H1 (cell line): Measurements from ENCODE around the gene RTKN. TPM values are rescaled to one million over a fixed set of nuclear protein-coding genes. Genes with fewer than 3 reads are reported as not detected.

Experiments used
- CTCF ChIA-PET: fragments of 300-600 bp; sonication (Branson Sonifier 250); formaldehyde crosslinking; loops from one replicate; lab custom pipeline; 2021; ENCODE audit not compliant: partially characterized antibody; lab: Charles Lee
- POLR2A ChIA-PET: fragments of 300-600 bp; sonication (Branson Sonifier 250); formaldehyde crosslinking; loops from one replicate; lab custom pipeline; 2021; ENCODE audit warnings: inconsistent platforms; ENCODE audit not compliant: partially characterized antibody; lab: Charles Lee
- DNase-seq, 2 experiments: peaks; one replicate each; pipeline versions ENCODE4 v3.0.0 to v3.0.0-alpha.2; 2010 to 2022; ENCODE audit warnings: low spot score in 2 of 2, low read depth in 1 of 2, mixed read lengths in 1 of 2
- FAIRE-seq: peaks from 2 replicates; lab custom pipeline; 2011; peaks lifted over from hg19 to GRCh38; lab: Jason Lieb, UNC
- H2AFZ ChIP-seq: 2 replicates; pipeline ENCODE4 v1.8.1; 2012; ENCODE audit warnings: low read length, inconsistent platforms
- H2AK5ac ChIP-seq: 2 replicates; pipeline ENCODE4 v1.6.1; 2013; ENCODE audit warnings: low read depth, low read length
- H2BK120ac ChIP-seq: replicated peaks from 2 replicates; pipeline ENCODE3; 2013; ENCODE audit warnings: low read depth, low read length, inconsistent platforms
- H2BK12ac ChIP-seq: 2 replicates; pipeline ENCODE4 v1.6.1; 2013; ENCODE audit warnings: low read depth, low read length
- H2BK15ac ChIP-seq: 2 replicates; pipeline ENCODE4 v1.6.1; 2013; ENCODE audit warnings: low read length
- H2BK20ac ChIP-seq: 2 replicates; pipeline ENCODE4 v1.6.1; 2013; ENCODE audit warnings: low read length
- H2BK5ac ChIP-seq: 2 replicates; pipeline ENCODE4 v1.6.1; 2013; ENCODE audit warnings: low read depth, low read length
- H3K14ac ChIP-seq: 2 replicates; pipeline ENCODE4 v1.6.1; 2013; ENCODE audit warnings: inconsistent platforms; ENCODE audit not compliant: insufficient read length
- H3K18ac ChIP-seq: 2 replicates; pipeline ENCODE4 v1.6.1; 2013; ENCODE audit warnings: low read length; ENCODE audit errors: extremely low read depth
- H3K23ac ChIP-seq: 2 replicates; pipeline ENCODE4 v1.6.1; 2013; ENCODE audit warnings: inconsistent platforms; ENCODE audit not compliant: insufficient read length
- H3K23me2 ChIP-seq: 2 replicates; pipeline ENCODE4 v1.6.1; 2013; ENCODE audit warnings: low read depth, low read length
- H3K27ac ChIP-seq: 2 replicates; pipeline ENCODE4 v1.6.1; 2011; ENCODE audit warnings: low read depth, low read length, inconsistent platforms
- H3K27me3 ChIP-seq, 4 experiments: replicated peaks in 1 of 4; 1 replicate in 1 of 4; 2 replicates in 3 of 4; pipeline versions ENCODE4 v1.6.1 to v1.8.1; 2011 to 2013; ENCODE audit warnings: low read length in 3 of 4, mild to moderate bottlenecking in 3 of 4, inconsistent platforms in 2 of 4, mixed read lengths in 2 of 4, moderate library complexity in 1 of 4; ENCODE audit not compliant: control insufficient read depth in 3 of 4, insufficient read depth in 3 of 4; ENCODE audit errors: extremely low read depth in 1 of 4
- H3K36me3 ChIP-seq, 4 experiments: 2 replicates each; pipeline versions ENCODE4 v1.6.1 to v1.8.1; 2011 to 2013; ENCODE audit warnings: mild to moderate bottlenecking in 4 of 4, low read length in 3 of 4, moderate library complexity in 2 of 4, control low read depth in 1 of 4, inconsistent platforms in 1 of 4; ENCODE audit not compliant: insufficient read depth in 4 of 4, control insufficient read depth in 2 of 4
- H3K4ac ChIP-seq: replicated peaks from 2 replicates; pipeline ENCODE3; 2013; ENCODE audit warnings: low read length, low read depth, mixed read lengths, inconsistent platforms; ENCODE audit not compliant: insufficient read length
- H3K4me1 ChIP-seq, 4 experiments: replicated peaks in 1 of 4; 1 replicate in 1 of 4; 2 replicates in 3 of 4; pipeline versions ENCODE4 v1.6.1 to v1.8.1; 2011 to 2013; ENCODE audit warnings: low read length in 3 of 4, inconsistent platforms in 2 of 4, mixed read lengths in 1 of 4; ENCODE audit not compliant: insufficient read depth in 4 of 4, control insufficient read depth in 3 of 4
- H3K4me2 ChIP-seq, 2 experiments: 2 replicates each; pipeline versions ENCODE4 v1.6.1 to v1.8.1; 2011 to 2013; ENCODE audit warnings: low read depth in 2 of 2, low read length in 2 of 2, control low read depth in 1 of 2, inconsistent platforms in 1 of 2, mild to moderate bottlenecking in 1 of 2; ENCODE audit not compliant: insufficient read depth in 1 of 2
- H3K4me3 ChIP-seq, 4 experiments: fragments of 200-600, 300-600 bp in 1 of 4; sonication (generic), shearing (Covaris generic), sonication (Bioruptor Twin) in 1 of 4; 2 replicates each; pipeline versions ENCODE4 v1.5.1 to v1.8.1; 2011 to 2016; ENCODE audit warnings: low read length in 4 of 4, low read depth in 3 of 4, control low read depth in 2 of 4, inconsistent platforms in 2 of 4, mild to moderate bottlenecking in 2 of 4, mixed read lengths in 1 of 4, moderate library complexity in 1 of 4; ENCODE audit not compliant: insufficient read depth in 2 of 4; ENCODE audit errors: extremely low read depth in 1 of 4
- H3K56ac ChIP-seq: replicated peaks from 2 replicates; pipeline ENCODE3; 2013; ENCODE audit warnings: low read depth, mild to moderate bottlenecking, mixed read lengths, low read length, inconsistent platforms; ENCODE audit not compliant: insufficient read length
- H3K79me1 ChIP-seq: 2 replicates; pipeline ENCODE4 v1.6.1; 2013; ENCODE audit warnings: low read depth, low read length, control low read depth
- H3K79me2 ChIP-seq, 2 experiments: 2 replicates each; pipeline versions ENCODE4 v1.6.1 to v1.8.1; 2012 to 2013; ENCODE audit warnings: low read length in 2 of 2, mild to moderate bottlenecking in 2 of 2, inconsistent platforms in 1 of 2; ENCODE audit not compliant: insufficient read depth in 2 of 2, control insufficient read depth in 1 of 2
- H3K9ac ChIP-seq, 4 experiments: replicated peaks in 1 of 4; 1 replicate in 1 of 4; 2 replicates in 3 of 4; pipeline versions ENCODE4 v1.6.1 to v1.8.1; 2011 to 2013; ENCODE audit warnings: low read depth in 3 of 4, low read length in 3 of 4, control low read depth in 2 of 4, mild to moderate bottlenecking in 2 of 4, moderate library complexity in 2 of 4, inconsistent platforms in 1 of 4; ENCODE audit errors: extremely low read depth in 1 of 4
- H3K9me3 ChIP-seq, 2 experiments: 2 replicates each; pipeline versions ENCODE4 v1.6.1 to v1.8.1; 2012 to 2013; ENCODE audit warnings: mild to moderate bottlenecking in 2 of 2, moderate library complexity in 2 of 2, control low read depth in 1 of 2, inconsistent platforms in 1 of 2, low read depth in 1 of 2, low read length in 1 of 2, mixed read lengths in 1 of 2; ENCODE audit not compliant: insufficient read depth in 2 of 2
- H4K20me1 ChIP-seq, 2 experiments: replicated peaks in 1 of 2; 2 replicates each; pipeline versions ENCODE3 to v1.8.1; 2011 to 2013; ENCODE audit warnings: inconsistent platforms in 2 of 2, low read length in 2 of 2, mild to moderate bottlenecking in 1 of 2; ENCODE audit not compliant: insufficient read depth in 2 of 2, control insufficient read depth in 1 of 2
- H4K5ac ChIP-seq: 2 replicates; pipeline ENCODE4 v1.6.1; 2013; ENCODE audit warnings: low read length, low read depth, mixed read lengths, inconsistent platforms; ENCODE audit not compliant: insufficient read length
- H4K8ac ChIP-seq: 2 replicates; pipeline ENCODE4 v1.8.0; 2013; ENCODE audit warnings: mild to moderate bottlenecking, moderate library complexity, low read length, inconsistent platforms; ENCODE audit not compliant: insufficient read depth; ENCODE audit errors: extremely low read depth
- H4K91ac ChIP-seq: replicated peaks from 2 replicates; pipeline ENCODE3; 2013; ENCODE audit warnings: low read length, mixed read lengths, inconsistent platforms; ENCODE audit not compliant: insufficient read length
- CEBPB ChIP-seq: IDR thresholded peaks from 2 replicates; pipeline ENCODE4 v1.6.1; 2012; ENCODE audit warnings: low read depth, low read length
- HDAC2 ChIP-seq, 2 experiments: fragments of 300-600 bp in 1 of 2; sonication (generic) in 1 of 2; IDR thresholded peaks; 2 replicates each; pipeline ENCODE4 v1.6.1; 2011 to 2012; ENCODE audit warnings: low read depth in 2 of 2, low read length in 2 of 2, mild to moderate bottlenecking in 2 of 2, moderate library complexity in 2 of 2, borderline replicate concordance in 1 of 2, inconsistent platforms in 1 of 2
- HDAC6 ChIP-seq: IDR thresholded peaks from one replicate; pipeline ENCODE4 v1.7.1; 2012; ENCODE audit warnings: low read depth, mild to moderate bottlenecking, inconsistent platforms, low read length, moderate library complexity
- KDM4A ChIP-seq: IDR thresholded peaks from one replicate; pipeline ENCODE4 v1.7.1; 2012; ENCODE audit warnings: low read depth, mild to moderate bottlenecking, moderate library complexity, low read length, inconsistent platforms; ENCODE audit not compliant: severe bottlenecking
- RBBP5 ChIP-seq: IDR thresholded peaks from 2 replicates; pipeline ENCODE4 v1.7.1; 2012; ENCODE audit warnings: low read depth, mild to moderate bottlenecking, inconsistent platforms, low read length, moderate library complexity, borderline replicate concordance
- SIN3A ChIP-seq, 2 experiments: IDR thresholded peaks in 1 of 2; conservative IDR thresholded peaks in 1 of 2; 2 replicates each; pipeline ENCODE4 v1.6.1; 2011 to 2012; ENCODE audit warnings: low read length in 2 of 2, improper control_type of control experiment in 1 of 2, low read depth in 1 of 2, mild to moderate bottlenecking in 1 of 2
- SP2 ChIP-seq: IDR thresholded peaks from 2 replicates; pipeline ENCODE4 v1.6.1; 2012; ENCODE audit warnings: mild to moderate bottlenecking, low read length, inconsistent platforms
- WGBS, 2 experiments: shearing (Covaris generic) in 1 of 2; methylation state at CpG; one replicate each; pipeline versions ENCODE4 v1.1.6 to v1.1.7; 2013 to 2015; ENCODE audit warnings: low lambda C conversion rate in 2 of 2, mixed read lengths in 2 of 2, inconsistent platforms in 1 of 2, low coverage in 1 of 2, missing lambda C conversion rate in 1 of 2; ENCODE audit not compliant: insufficient replicate concordance in 2 of 2, insufficient coverage in 1 of 2, insufficient read length in 1 of 2; ENCODE audit errors: extremely low coverage in 1 of 2, missing lambda C conversion rate in 1 of 2; 5-methylcytosine and 5-hydroxymethylcytosine counted together
- polyA plus RNA-seq, 7 experiments: library from polyadenylated mRNA; depleted of rRNA in 3 of 7; stranded (reverse) in 5 of 7; unstranded in 2 of 7; fragments of >200 nt in 5 of 7; fragments of 200-250 nt in 2 of 7; gene quantifications; 1 replicate in 5 of 7; 2 replicates in 1 of 7; 4 replicates in 1 of 7; pipeline versions ENCODE4 v1.2.1 to v1.2.3, GENCODE V29; 2011 to 2013; ENCODE audit warnings: missing spikeins in 2 of 7, mixed read lengths in 2 of 7
- total RNA-seq: library from RNA; stranded (reverse); fragmentation: NEBNext Ultra II Directional; extraction: Animal tissue kit (Norgen Biotek cat#: 25700); gene quantifications from 2 replicates; pipeline ENCODE4 v1.2.1, GENCODE V29; 2021
- TF ChIP-seq, protein P1 (sequence below): IDR thresholded peaks from 2 replicates; pipeline ENCODE4 v1.6.1; 2012; ENCODE audit warnings: inconsistent platforms

Gene RTKN
- total and polyA plus RNA-seq, 2 of the 8 experiments (the other 6 are each of a cell fraction or from before 2014, with no cell fraction given) = 40.2 to 54.1 TPM

DNA sequence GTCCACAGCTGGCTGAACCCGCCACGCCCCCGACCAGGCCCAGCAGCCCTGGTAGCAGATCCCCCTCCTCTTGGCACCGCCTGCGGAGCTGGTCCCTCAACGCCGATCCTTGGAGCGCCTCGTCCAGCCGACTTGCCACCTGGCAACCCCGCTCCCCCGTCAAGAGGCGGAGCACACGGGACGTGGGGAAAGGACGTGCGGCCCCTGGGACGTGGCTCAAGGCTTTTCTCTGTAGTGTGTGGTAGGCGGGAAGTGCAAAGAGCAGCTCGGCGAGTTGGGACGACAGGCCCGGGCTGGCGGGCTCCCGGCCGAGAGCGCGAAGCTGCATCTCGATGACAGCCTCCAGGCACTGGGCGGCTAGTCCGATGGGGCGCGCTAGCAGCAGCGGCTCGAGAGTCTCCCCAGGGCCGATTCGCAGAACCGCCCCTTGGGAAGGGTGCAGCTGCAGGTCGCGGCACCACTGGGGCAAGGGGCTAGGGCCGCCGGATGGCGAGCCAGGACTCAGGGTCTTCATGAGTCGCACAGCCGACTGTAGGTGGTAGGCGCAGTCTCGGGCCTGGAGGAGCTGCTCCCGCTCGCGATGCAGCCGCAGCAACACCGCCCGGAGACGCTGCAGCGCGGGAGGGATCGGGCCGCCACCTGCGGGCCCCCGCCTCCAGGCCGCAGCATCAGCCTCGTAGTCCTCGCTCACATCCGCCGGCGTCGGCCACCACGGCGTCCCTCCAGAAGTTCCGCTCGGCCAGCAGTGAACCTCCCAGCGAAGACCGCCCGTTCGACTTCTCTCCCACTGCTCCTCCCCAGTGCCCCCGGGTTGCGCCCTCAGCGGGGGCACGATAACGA, 40.4 kb upstream of the RTKN start:
- H2BK20ac ChIP-seq = no peak overlapping the region
- peaks cover 9% of the 10 kb centered on the region; the same call in 1 of the 2 replicates for H3K23me2 ChIP-seq
- peaks cover 0 to 6% (median 2%) of the 10 kb centered on the region in 4 experiments; a peak in 5 of 8 replicates for H3K36me3 ChIP-seq
- FAIRE-seq (no peak), DNase-seq (peak in 1 of 2 experiments; percentile 84)
- no peak overlapping the region for H3K56ac ChIP-seq
- H2BK5ac ChIP-seq = peak overlapping the region; percentile 97
- peak overlapping the region; percentile 41 to 87 (median 63) for H3K9ac ChIP-seq
- 3% methylated on average over 77 of the region's 80 CpGs; no CpG with 5 or more reads in 1 of the 2 experiments for WGBS, 2 experiments
- no peaks in the 10 kb centered on the region; the same call in 1 of the 2 replicates for H3K79me1 ChIP-seq
- no peak overlapping the region for H2BK12ac ChIP-seq
- peak overlapping the region; percentile 92 for H3K27ac ChIP-seq
- peak overlapping the region; percentile 54 for H4K91ac ChIP-seq
- TF ChIP-seq HDAC2 (IDR thresholded peaks at IDR 0.05; ENCODE audit: borderline replicate concordance in 1 of 2, low read depth in 2 of 2, low read length in 2 of 2) = no peak; a peak in 1 of 4 replicates
- peak; percentile 11 to 30; a peak in 1 of 4 replicates for TF ChIP-seq SIN3A (conservative IDR thresholded peaks at IDR 0.05 in 1 of 2, IDR thresholded peaks at IDR 0.05 in 1 of 2; ENCODE audit: low read depth in 1 of 2, low read length in 2 of 2)
- no peak; the same call in 1 of the 2 replicates for TF ChIP-seq RBBP5
- TF ChIP-seq, protein P1, sequence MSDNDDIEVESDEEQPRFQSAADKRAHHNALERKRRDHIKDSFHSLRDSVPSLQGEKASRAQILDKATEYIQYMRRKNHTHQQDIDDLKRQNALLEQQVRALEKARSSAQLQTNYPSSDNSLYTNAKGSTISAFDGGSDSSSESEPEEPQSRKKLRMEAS = peak; percentile 8; the same call in 1 of the 2 replicates
- no peak for TF ChIP-seq SP2
- TF ChIP-seq CEBPB = no peak
- TF ChIP-seq KDM4A = peak; percentile 88
- TF ChIP-seq HDAC6 = no peak
- CTCF ChIA-PET = interaction anchor here (0.8 to 8.0 kb wide), 25 partner anchors 9 to 109 kb away, joined by 3 to 73 read pairs (median 6); partner anchors contain the start of genes AUP1, HTRA2, INO80B and LBX2
- H2AK5ac ChIP-seq = no peak overlapping the region
- H2BK120ac ChIP-seq = no peak overlapping the region
- no peak overlapping the region for H3K23ac ChIP-seq
- H3K4me3 ChIP-seq = peak overlapping the region; percentile 69 to 99 (median 93)
- H2BK15ac ChIP-seq = no peak overlapping the region
- peak overlapping the region; percentile 89; the same call in 1 of the 2 replicates for H2AFZ ChIP-seq
- peak overlapping the region; percentile 91 for H3K18ac ChIP-seq
- H4K20me1 ChIP-seq = peaks cover 4 to 9% of the 10 kb centered on the region in 2 experiments
- no peaks in the 10 kb centered on the region; a peak in 1 of 7 replicates for H3K27me3 ChIP-seq
- H4K8ac ChIP-seq = peak overlapping the region; percentile 96; the same call in 1 of the 2 replicates
- H3K79me2 ChIP-seq = peaks cover 0 to 9% of the 10 kb centered on the region in 2 experiments; a peak in 1 of 4 replicates
- H3K4me1 ChIP-seq = peaks cover 0 to 10% (median 4%) of the 10 kb centered on the region in 4 experiments; a peak in 4 of 7 replicates
- peak overlapping the region; percentile 85 for H3K4ac ChIP-seq
- H3K9me3 ChIP-seq = no peaks in the 10 kb centered on the region
- peak overlapping the region; percentile 85 for H4K5ac ChIP-seq
- POLR2A ChIA-PET = interaction anchor here (0.8 to 7.3 kb wide), 23 partner anchors 9 to 106 kb away, joined by 3 to 85 read pairs (median 6); partner anchors contain the start of genes AUP1, C2orf81, DQX1 and HTRA2
- H3K14ac ChIP-seq = no peak overlapping the region
- peak overlapping the region; percentile 98 to 100 for H3K4me2 ChIP-seq
